Pulmonary artery endothelial cell (primary cell): Measurements from ENCODE around the gene VEGFD. TPM values are rescaled to one million over a fixed set of nuclear protein-coding genes. Genes with fewer than 3 reads are reported as not detected.
"Not testable (repeated sequence)": the region's sequence is repeated elsewhere in the genome, so short reads cannot be mapped to it uniquely, and the experiment has no call there.

Experiments used
- DNase-seq: peaks from one replicate; pipeline ENCODE4 v3.0.0-alpha.2; 2011; ENCODE audit warnings: low read depth, low spot score
- total RNA-seq: library from RNA; depleted of rRNA; stranded (reverse); fragments of >200 nt; gene quantifications from 2 replicates; pipeline ENCODE4 v1.2.3, GENCODE V29; 2014

The VEGFD gene
- total RNA-seq, 1 donor from 2014 or later, result 0.20 TPM

GRCh38 chrX:15311119-15311518 is 73.1 kb downstream of the VEGFD start:
- no peak for DNase-seq

GRCh38 chrX:15310117-15310516 is 74.1 kb downstream of the VEGFD start:
- DNase-seq, result peak; percentile 60

GRCh38 chrX:15305899-15306298 is 78.3 kb downstream of the VEGFD start:
- not testable (repeated sequence) for DNase-seq

- no peak for DNase-seq
These were observed 82.3 kb downstream of the VEGFD start for GRCh38 chrX:15301924-15302323.

- DNase-seq, result peak; percentile 7
These were observed 84.0 kb downstream of the VEGFD start for GRCh38 chrX:15299941-15300851.

GRCh38 chrX:15298780-15299179 is 85.4 kb downstream of the VEGFD start:
- DNase-seq, result no peak

GRCh38 chrX:15298201-15298600 is 86.0 kb downstream of the VEGFD start:
- peak; percentile 59 for DNase-seq

Other genes with a start within 250 kb of the VEGFD start
- 9.2 and 21.0 TPM in 2 replicates for gene ASB9, start 114.3 kb downstream of the VEGFD start, total RNA-seq
- gene ASB11, start 68.8 kb downstream of the VEGFD start, total RNA-seq, result not detected in 2 replicates
- gene PIGA, start 48.9 kb downstream of the VEGFD start, total RNA-seq, result 10.9 and 13.8 TPM in 2 replicates
- 127 and 141 TPM in 2 replicates for gene PIR, start 108.9 kb upstream of the VEGFD start, total RNA-seq
- 208 and 209 TPM in 2 replicates for gene BMX, start 116.4 kb upstream of the VEGFD start, total RNA-seq
- 0.07 TPM in 1 of 2 replicates, not detected in the other for gene ACE2, start 216.5 kb upstream of the VEGFD start, total RNA-seq